ENCODE results near the gene GBF1. TPM values are rescaled to one million over a fixed set of nuclear protein-coding genes. Genes with fewer than 3 reads are reported as not detected.

The GBF1 gene
- total and polyA plus RNA-seq, 10 of the 15 experiments (the other 5 are each of a cell fraction or from before 2014, with no cell fraction given): 0.82 to 42.0 (median 21.8) TPM

DNA sequence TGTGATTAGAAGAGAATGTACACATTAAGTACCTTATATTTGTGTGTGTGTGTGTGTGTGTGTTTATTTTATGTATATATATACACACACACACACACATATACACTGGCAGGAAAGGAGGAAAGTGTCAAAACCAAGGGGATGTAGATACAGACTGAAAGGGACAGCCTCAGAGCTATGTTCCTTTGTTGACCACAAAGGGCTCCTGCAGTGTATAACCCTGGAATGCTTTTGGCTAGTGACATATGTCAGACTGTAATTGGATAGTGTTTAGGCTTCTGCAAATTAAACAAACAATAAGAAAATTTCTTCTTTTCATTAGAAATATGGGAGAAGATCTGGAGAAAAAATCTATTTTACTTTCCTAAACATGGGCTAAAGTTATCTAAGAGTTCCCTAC is 15.9 kb downstream of the GBF1 start:
- in situ Hi-C loops (cut with MboI) (no loop called here), intact Hi-C loops (cut with micrococcal nuclease; ENCODE audit: unreplicated experiment) (no loop called here)
- ChIA-PET SMC1A (ENCODE audit: uncharacterized antibody, unreplicated experiment) (no interaction called here), POLR2A (interaction anchor here (0.5 kb wide), 2 partner anchors 181 to 749 kb away, joined by 5 to 7 read pairs; no protein-coding TSS in a partner anchor), RAD21 (ENCODE audit: unreplicated experiment) (no interaction called here), CTCF (interaction anchor here (1.2 kb wide), 2 partner anchors 23 to 91 kb away, joined by 3 to 4 read pairs; no protein-coding TSS in a partner anchor)
- no peak overlapping the region for H3K4me2 ChIP-seq (ENCODE audit: control insufficient read depth, insufficient read depth)
- TF ChIP-seq SMAD1 (IDR thresholded peaks at IDR 0.05; ENCODE audit: low read depth, partially characterized antibody) (no peak), KAT2A (conservative IDR thresholded peaks at IDR 0.05; ENCODE audit: control insufficient read depth, low read depth, low read length) (no peak), NFIC (IDR thresholded peaks at IDR 0.05; ENCODE audit: low read depth, low read length) (no peak), CHD4 (IDR thresholded peaks at IDR 0.05) (no peak), CHD1 (IDR thresholded peaks at IDR 0.05; ENCODE audit: low read depth, low read length) (no peak), ZBED1 (IDR thresholded peaks at IDR 0.05; ENCODE audit: borderline replicate concordance) (no peak), RFX5 (IDR thresholded peaks at IDR 0.05; ENCODE audit: low read depth, low read length) (no peak), WRNIP1 (IDR thresholded peaks at IDR 0.05; ENCODE audit: borderline replicate concordance, low read depth, low read length) (no peak), MTA2 (IDR thresholded peaks at IDR 0.05; ENCODE audit: low read depth) (no peak), FOXM1 (IDR thresholded peaks at IDR 0.05; ENCODE audit: low read depth, low read length) (no peak), NFYA (IDR thresholded peaks at IDR 0.05; ENCODE audit: borderline replicate concordance, low read depth, low read length) (no peak), EED (IDR thresholded peaks at IDR 0.05; ENCODE audit: low read depth) (no peak), STAT3 (IDR thresholded peaks at IDR 0.05; ENCODE audit: low read depth, low read length) (no peak)
- TF ChIP-seq, protein P1, sequence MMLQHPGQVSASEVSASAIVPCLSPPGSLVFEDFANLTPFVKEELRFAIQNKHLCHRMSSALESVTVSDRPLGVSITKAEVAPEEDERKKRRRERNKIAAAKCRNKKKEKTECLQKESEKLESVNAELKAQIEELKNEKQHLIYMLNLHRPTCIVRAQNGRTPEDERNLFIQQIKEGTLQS (IDR thresholded peaks at IDR 0.05; ENCODE audit: borderline replicate concordance, extremely low read depth, low read depth, low read length): no peak
- TF ChIP-seq, protein P2, sequence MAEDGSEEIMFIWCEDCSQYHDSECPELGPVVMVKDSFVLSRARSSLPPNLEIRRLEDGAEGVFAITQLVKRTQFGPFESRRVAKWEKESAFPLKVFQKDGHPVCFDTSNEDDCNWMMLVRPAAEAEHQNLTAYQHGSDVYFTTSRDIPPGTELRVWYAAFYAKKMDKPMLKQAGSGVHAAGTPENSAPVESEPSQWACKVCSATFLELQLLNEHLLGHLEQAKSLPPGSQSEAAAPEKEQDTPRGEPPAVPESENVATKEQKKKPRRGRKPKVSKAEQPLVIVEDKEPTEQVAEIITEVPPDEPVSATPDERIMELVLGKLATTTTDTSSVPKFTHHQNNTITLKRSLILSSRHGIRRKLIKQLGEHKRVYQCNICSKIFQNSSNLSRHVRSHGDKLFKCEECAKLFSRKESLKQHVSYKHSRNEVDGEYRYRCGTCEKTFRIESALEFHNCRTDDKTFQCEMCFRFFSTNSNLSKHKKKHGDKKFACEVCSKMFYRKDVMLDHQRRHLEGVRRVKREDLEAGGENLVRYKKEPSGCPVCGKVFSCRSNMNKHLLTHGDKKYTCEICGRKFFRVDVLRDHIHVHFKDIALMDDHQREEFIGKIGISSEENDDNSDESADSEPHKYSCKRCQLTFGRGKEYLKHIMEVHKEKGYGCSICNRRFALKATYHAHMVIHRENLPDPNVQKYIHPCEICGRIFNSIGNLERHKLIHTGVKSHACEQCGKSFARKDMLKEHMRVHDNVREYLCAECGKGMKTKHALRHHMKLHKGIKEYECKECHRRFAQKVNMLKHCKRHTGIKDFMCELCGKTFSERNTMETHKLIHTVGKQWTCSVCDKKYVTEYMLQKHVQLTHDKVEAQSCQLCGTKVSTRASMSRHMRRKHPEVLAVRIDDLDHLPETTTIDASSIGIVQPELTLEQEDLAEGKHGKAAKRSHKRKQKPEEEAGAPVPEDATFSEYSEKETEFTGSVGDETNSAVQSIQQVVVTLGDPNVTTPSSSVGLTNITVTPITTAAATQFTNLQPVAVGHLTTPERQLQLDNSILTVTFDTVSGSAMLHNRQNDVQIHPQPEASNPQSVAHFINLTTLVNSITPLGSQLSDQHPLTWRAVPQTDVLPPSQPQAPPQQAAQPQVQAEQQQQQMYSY (CRISPR knock-in tag; IDR thresholded peaks at IDR 0.05): no peak
- TF ChIP-seq, protein P3, sequence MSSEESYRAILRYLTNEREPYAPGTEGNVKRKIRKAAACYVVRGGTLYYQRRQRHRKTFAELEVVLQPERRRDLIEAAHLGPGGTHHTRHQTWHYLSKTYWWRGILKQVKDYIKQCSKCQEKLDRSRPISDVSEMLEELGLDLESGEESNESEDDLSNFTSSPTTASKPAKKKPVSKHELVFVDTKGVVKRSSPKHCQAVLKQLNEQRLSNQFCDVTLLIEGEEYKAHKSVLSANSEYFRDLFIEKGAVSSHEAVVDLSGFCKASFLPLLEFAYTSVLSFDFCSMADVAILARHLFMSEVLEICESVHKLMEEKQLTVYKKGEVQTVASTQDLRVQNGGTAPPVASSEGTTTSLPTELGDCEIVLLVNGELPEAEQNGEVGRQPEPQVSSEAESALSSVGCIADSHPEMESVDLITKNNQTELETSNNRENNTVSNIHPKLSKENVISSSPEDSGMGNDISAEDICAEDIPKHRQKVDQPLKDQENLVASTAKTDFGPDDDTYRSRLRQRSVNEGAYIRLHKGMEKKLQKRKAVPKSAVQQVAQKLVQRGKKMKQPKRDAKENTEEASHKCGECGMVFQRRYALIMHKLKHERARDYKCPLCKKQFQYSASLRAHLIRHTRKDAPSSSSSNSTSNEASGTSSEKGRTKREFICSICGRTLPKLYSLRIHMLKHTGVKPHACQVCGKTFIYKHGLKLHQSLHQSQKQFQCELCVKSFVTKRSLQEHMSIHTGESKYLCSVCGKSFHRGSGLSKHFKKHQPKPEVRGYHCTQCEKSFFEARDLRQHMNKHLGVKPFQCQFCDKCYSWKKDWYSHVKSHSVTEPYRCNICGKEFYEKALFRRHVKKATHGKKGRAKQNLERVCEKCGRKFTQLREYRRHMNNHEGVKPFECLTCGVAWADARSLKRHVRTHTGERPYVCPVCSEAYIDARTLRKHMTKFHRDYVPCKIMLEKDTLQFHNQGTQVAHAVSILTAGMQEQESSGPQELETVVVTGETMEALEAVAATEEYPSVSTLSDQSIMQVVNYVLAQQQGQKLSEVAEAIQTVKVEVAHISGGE (CRISPR knock-in tag; IDR thresholded peaks at IDR 0.05): no peak
- no peak for DNase-seq (ENCODE audit: low read depth, low spot score)
- ATAC-seq: no peak
- peaks cover 7 to 24% of the 10 kb centered on the region in 2 experiments for H3K36me3 ChIP-seq (ENCODE audit: control insufficient read depth in 2 of 2, insufficient read depth in 2 of 2, low read length in 1 of 2)
- peaks cover 4% of the 10 kb centered on the region; the same call in 1 of the 2 replicates for H4K20me1 ChIP-seq (ENCODE audit: control insufficient read depth, insufficient read depth)
- H3K27me3 ChIP-seq (replicated peaks in 1 of 2; ENCODE audit: control insufficient read depth in 2 of 2, insufficient read depth in 2 of 2, low read length in 1 of 2): no peaks in the 10 kb centered on the region
- H2AFZ ChIP-seq (ENCODE audit: control insufficient read depth, low read depth, low read length): no peak overlapping the region
- 0 out of 2 replicates have a peak, but pooled peaks cover under 1% of the 10 kb centered on the region for H3K4me1 ChIP-seq (ENCODE audit: control insufficient read depth, insufficient read depth, low read length)
- no peak overlapping the region for H3K9ac ChIP-seq (ENCODE audit: control insufficient read depth, insufficient read depth, low read length)
- peaks cover 14% of the 10 kb centered on the region for H3K79me2 ChIP-seq (ENCODE audit: control insufficient read depth, insufficient read depth, low read length)
- no peak overlapping the region for H3K27ac ChIP-seq (ENCODE audit: control insufficient read depth, insufficient read depth)
- no TSS peak for BruUV-seq (replicated peaks)
- FAIRE-seq: no peak
- no peak overlapping the region for H3K4me3 ChIP-seq
- H3K9me3 ChIP-seq (replicated peaks; ENCODE audit: control insufficient read depth, insufficient read depth, low read length): no peaks in the 10 kb centered on the region

All from GM12878 (cell line).